Measurements from ENCODE around the gene KCNIP4. TPM values are rescaled to one million over a fixed set of nuclear protein-coding genes. Genes with fewer than 3 reads are reported as not detected.
A peak's percentile ranks its signal among the peaks of the same experiment; 100 is the strongest.
"Not testable (repeated sequence)": the region's sequence is repeated elsewhere in the genome, so short reads cannot be mapped to it uniquely, and the experiment has no call there.

KCNIP4 gene
- 30.4 TPM for total RNA-seq (ENCODE audit: unreplicated experiment)
- long read RNA-seq, transcript KCNIP4-201 (7 exons, 2,168 nt): major isoform, 5 of 22 reads
- long read RNA-seq, partial matches to known transcripts: 7 of 22 reads
- long read RNA-seq, other reads (novel, unspliced or antisense): 9 of 22 reads

DNA sequence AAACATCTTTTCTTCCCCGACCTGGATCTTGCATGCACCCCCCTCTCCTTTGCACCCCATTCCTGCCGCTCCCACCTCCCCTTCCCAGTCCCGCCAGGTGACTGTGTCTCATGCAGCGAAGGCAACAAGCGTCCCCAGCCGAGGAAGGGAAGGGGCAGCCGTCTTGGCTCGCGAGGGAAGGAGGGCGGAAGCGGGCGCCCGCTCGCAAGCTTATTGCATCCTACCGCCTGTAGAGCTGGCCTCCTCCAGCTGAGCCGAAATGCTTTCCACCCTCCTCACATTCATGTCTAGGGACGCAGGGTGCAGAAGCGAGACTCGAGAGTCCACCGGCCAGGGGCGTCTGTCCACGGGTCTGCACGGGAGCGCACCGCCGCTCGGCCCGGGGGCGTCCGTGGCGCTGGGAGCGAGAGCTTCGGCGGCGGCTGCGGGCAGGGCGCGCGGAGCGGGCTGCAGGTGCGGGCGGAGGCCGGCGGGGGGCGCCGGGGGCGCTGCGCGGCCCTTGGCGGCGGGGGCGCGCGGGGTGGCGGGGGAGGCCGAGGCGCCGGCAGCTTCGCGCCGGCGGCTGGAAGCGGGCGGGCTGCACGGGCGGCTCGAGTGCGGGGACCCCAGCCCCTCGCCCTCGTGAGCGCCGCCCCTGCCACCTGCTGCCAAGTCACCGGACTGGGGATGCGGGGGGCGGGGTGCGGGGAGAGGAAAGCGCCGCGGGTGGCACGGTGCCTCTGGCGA is at the start of gene KCNIP4:
KCNIP4 (minus strand) TSS at position 426 of the 726 bp plus-strand sequence.
- peak; percentile 79 for DNase-seq
- H3K9me3 Mint-ChIP-seq (ENCODE audit: unreplicated experiment): peaks cover 14% of the 10 kb centered on the region
- peaks cover 19% of the 10 kb centered on the region for H3K4me1 Mint-ChIP-seq (ENCODE audit: low read depth, unreplicated experiment)
- peak within 1 kb of the TSS; percentile 3 for H3K27ac Mint-ChIP-seq (ENCODE audit: unreplicated experiment)
- H3K36me3 Mint-ChIP-seq (ENCODE audit: unreplicated experiment): no peaks in the 10 kb centered on the region
- peak within 1 kb of the TSS; percentile 85 for H3K4me3 Mint-ChIP-seq (ENCODE audit: unreplicated experiment)
- peaks cover 6% of the 10 kb centered on the region for H3K27me3 Mint-ChIP-seq (ENCODE audit: unreplicated experiment)
- TF ChIP-seq, protein P1, sequence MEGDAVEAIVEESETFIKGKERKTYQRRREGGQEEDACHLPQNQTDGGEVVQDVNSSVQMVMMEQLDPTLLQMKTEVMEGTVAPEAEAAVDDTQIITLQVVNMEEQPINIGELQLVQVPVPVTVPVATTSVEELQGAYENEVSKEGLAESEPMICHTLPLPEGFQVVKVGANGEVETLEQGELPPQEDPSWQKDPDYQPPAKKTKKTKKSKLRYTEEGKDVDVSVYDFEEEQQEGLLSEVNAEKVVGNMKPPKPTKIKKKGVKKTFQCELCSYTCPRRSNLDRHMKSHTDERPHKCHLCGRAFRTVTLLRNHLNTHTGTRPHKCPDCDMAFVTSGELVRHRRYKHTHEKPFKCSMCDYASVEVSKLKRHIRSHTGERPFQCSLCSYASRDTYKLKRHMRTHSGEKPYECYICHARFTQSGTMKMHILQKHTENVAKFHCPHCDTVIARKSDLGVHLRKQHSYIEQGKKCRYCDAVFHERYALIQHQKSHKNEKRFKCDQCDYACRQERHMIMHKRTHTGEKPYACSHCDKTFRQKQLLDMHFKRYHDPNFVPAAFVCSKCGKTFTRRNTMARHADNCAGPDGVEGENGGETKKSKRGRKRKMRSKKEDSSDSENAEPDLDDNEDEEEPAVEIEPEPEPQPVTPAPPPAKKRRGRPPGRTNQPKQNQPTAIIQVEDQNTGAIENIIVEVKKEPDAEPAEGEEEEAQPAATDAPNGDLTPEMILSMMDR (IDR thresholded peaks at IDR 0.05; ENCODE audit: partially characterized antibody, unreplicated experiment): peak; percentile 26

DNA sequence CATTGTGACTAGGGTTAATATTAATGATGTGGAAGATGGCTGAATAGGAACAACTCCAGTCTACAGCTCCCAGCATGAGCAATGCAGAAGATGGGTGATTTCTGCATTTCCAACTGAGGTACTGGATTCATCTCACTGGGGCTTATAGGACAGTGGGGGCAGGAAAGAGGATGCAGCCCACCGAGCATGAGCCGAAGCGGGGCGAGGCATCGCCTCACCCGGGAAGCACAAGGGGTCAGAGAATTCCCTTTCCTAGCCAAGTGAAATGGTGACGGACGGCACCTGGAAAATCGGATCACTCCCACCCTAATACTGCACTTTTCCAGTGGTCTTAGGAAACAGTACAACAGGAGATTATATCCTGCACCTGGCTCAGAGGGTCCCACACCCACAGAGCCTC is 48.0 kb upstream of the KCNIP4 start:
- not testable (repeated sequence) for H3K27ac Mint-ChIP-seq (ENCODE audit: unreplicated experiment); DNase-seq; H3K4me3 Mint-ChIP-seq (ENCODE audit: unreplicated experiment); H3K4me1 Mint-ChIP-seq (ENCODE audit: low read depth, unreplicated experiment); H3K9me3 Mint-ChIP-seq (ENCODE audit: unreplicated experiment); H3K27me3 Mint-ChIP-seq (ENCODE audit: unreplicated experiment)
- H3K36me3 Mint-ChIP-seq (ENCODE audit: unreplicated experiment): peaks cover 29% of the 10 kb centered on the region

DNA sequence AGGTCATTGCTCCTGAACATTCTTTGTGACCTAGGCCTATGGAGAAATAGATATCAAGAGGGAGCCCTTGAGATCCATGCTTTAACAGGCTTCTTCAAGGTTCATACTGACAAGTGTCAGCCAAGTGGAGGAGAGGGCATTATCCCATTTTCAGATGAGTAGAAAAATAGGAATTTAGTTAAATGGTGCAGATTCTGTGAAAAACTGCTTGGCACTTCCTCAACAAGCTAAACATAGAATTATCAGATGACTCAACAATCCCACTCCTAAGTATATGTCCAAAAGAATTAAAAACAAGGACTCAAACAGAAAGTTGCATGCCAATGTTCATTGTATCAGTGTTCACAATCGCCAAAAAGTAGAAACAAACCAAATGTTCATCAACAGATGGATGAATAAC is 43.8 kb upstream of the KCNIP4 start:
- Mint-ChIP-seq H3K27me3 (ENCODE audit: unreplicated experiment) (no peaks in the 10 kb centered on the region), H3K36me3 (ENCODE audit: unreplicated experiment) (peaks cover 10% of the 10 kb centered on the region), H3K4me3 (ENCODE audit: unreplicated experiment) (no peak overlapping the region), H3K4me1 (ENCODE audit: low read depth, unreplicated experiment) (no peaks in the 10 kb centered on the region), H3K27ac (ENCODE audit: unreplicated experiment) (no peak overlapping the region), H3K9me3 (ENCODE audit: unreplicated experiment) (peaks cover 1% of the 10 kb centered on the region)
- TF ChIP-seq, protein P1 (IDR thresholded peaks at IDR 0.05; ENCODE audit: partially characterized antibody, unreplicated experiment): no peak
- no peak for DNase-seq

DNA sequence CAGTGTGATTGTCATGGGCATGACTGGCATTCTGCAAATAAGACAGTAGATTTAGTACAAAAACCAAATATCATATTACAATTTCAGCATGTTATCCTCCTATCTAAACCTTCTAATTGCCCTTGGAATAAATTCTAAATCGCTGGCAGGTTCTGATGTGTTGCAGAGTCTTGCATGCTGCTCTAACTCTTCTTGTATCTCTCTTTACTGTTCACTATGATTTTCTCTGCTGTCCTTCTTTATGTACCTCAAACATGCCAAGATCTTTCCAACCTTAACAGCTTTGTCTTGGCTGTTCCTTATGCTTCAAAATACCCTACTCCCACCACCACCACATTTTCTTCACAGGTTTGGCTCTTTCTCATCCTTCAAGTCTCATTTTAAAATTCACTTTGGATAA is 43.0 kb upstream of the KCNIP4 start:
- Mint-ChIP-seq H3K27ac (ENCODE audit: unreplicated experiment) (no peak overlapping the region), H3K4me3 (ENCODE audit: unreplicated experiment) (no peak overlapping the region), H3K9me3 (ENCODE audit: unreplicated experiment) (peaks cover 1% of the 10 kb centered on the region), H3K4me1 (ENCODE audit: low read depth, unreplicated experiment) (no peaks in the 10 kb centered on the region), H3K36me3 (ENCODE audit: unreplicated experiment) (peaks cover 7% of the 10 kb centered on the region), H3K27me3 (ENCODE audit: unreplicated experiment) (no peaks in the 10 kb centered on the region)
- no peak for DNase-seq
- TF ChIP-seq, protein P1 (IDR thresholded peaks at IDR 0.05; ENCODE audit: partially characterized antibody, unreplicated experiment): no peak

DNA sequence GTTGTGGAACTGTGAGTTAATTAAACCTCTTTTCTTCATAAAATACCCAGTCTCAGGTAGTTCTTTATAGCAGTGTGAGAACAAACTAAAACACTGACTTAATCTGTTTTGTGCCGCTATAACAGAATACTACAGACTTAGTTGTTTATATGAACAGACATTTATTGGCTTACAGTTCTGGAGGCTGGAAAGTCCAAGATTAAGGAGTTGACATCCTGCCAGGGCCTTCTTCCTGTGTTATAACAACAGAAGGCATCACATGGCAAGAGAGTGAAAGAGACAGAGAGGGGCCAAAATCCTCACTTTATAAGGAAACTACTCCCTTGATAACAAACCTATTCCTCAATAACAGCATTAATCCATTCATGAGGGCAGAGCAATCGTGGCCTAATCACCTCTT is 42.5 kb upstream of the KCNIP4 start:
- H3K27me3 Mint-ChIP-seq (ENCODE audit: unreplicated experiment): no peaks in the 10 kb centered on the region
- TF ChIP-seq, protein P1 (IDR thresholded peaks at IDR 0.05; ENCODE audit: partially characterized antibody, unreplicated experiment): no peak
- no peak overlapping the region for H3K27ac Mint-ChIP-seq (ENCODE audit: unreplicated experiment)
- peaks cover 1% of the 10 kb centered on the region for H3K9me3 Mint-ChIP-seq (ENCODE audit: unreplicated experiment)
- no peaks in the 10 kb centered on the region for H3K4me1 Mint-ChIP-seq (ENCODE audit: low read depth, unreplicated experiment)
- H3K36me3 Mint-ChIP-seq (ENCODE audit: unreplicated experiment): peaks cover 2% of the 10 kb centered on the region
- no peak for DNase-seq
- no peak overlapping the region for H3K4me3 Mint-ChIP-seq (ENCODE audit: unreplicated experiment)

All from glutamatergic neuron (in vitro differentiated cells).